GM12865 (cell line): Measurements from ENCODE around the gene RGSL1.

Source experiments
- DNase-seq: peaks from one replicate; pipeline ENCODE4 v3.0.0; 2010; ENCODE audit warnings: low read depth
- H3K4me3 ChIP-seq: 2 replicates; pipeline ENCODE4 v1.5.1; 2011; ENCODE audit warnings: mild to moderate bottlenecking, low read depth, low read length, control low read depth
- TF ChIP-seq, protein P1 (sequence below): IDR thresholded peaks from 2 replicates; pipeline ENCODE4 v1.5.1; 2011; ENCODE audit warnings: low read length, control low read depth, low read depth, inconsistent platforms; ENCODE audit not compliant: insufficient read depth; ENCODE audit errors: missing control alignments

The RGSL1 gene

DNA sequence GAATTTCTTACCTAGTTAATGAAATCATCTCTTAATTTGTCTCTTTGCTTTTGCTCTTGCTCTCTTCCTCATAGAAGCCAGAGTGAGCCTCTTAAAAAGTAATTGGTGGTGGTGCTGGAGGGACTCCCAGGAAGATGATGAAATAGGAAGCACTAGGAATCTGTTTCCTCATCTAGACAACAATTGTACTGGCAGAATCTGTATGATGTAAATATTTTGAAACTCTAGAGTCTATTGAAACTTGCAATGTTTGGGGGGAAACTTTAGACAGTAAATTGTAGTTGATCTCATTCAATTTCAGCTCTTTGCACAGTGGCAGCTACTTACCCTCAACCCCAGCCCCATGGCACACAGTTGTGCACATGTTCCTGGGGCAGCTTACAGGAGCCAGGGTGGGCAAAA, 10.6 kb downstream of the RGSL1 start:
- no peak for DNase-seq
- no peak overlapping the region for H3K4me3 ChIP-seq
- TF ChIP-seq, protein P1, sequence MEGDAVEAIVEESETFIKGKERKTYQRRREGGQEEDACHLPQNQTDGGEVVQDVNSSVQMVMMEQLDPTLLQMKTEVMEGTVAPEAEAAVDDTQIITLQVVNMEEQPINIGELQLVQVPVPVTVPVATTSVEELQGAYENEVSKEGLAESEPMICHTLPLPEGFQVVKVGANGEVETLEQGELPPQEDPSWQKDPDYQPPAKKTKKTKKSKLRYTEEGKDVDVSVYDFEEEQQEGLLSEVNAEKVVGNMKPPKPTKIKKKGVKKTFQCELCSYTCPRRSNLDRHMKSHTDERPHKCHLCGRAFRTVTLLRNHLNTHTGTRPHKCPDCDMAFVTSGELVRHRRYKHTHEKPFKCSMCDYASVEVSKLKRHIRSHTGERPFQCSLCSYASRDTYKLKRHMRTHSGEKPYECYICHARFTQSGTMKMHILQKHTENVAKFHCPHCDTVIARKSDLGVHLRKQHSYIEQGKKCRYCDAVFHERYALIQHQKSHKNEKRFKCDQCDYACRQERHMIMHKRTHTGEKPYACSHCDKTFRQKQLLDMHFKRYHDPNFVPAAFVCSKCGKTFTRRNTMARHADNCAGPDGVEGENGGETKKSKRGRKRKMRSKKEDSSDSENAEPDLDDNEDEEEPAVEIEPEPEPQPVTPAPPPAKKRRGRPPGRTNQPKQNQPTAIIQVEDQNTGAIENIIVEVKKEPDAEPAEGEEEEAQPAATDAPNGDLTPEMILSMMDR = no peak

DNA sequence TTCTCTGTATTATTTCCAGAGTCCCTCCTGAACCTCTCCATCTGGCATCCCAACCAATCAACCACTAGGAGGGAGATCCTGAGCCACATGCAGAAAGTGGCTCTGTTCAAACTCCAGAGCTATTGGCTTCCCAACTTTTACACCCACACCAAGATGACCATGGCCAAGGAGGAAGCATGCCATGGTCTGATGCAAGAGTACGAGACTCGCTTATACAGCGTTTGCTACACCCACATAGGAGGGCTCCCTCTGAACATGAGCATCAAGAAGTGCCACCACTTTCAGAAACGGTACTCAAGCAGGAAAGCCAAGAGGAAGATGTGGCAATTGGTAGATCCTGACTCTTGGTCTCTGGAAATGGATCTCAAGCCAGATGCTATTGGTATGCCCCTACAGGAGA, 23.6 kb downstream of the RGSL1 start:
- no peak for DNase-seq
- TF ChIP-seq, protein P1 = no peak
- no peak overlapping the region for H3K4me3 ChIP-seq

DNA sequence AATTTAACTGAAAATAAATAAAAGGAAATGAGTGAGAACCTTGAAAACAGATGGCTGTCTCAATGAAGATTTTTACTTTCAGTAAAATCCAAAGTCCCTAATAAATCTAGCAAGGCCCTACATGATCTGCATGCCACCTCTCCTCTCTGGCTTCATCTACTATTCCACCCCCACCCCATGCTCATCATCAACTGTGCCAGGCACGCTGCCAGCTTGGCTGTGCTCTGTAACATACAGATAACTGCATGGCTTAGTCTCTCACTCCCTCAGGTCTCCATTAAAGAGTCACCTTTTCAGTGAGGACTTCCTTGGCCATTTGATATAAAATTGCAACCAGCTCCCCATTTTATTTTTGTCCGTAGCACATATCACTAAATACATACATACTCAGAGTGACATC, 26.7 kb downstream of the RGSL1 start:
- no peak overlapping the region for H3K4me3 ChIP-seq
- TF ChIP-seq, protein P1 = no peak
- DNase-seq = no peak

DNA sequence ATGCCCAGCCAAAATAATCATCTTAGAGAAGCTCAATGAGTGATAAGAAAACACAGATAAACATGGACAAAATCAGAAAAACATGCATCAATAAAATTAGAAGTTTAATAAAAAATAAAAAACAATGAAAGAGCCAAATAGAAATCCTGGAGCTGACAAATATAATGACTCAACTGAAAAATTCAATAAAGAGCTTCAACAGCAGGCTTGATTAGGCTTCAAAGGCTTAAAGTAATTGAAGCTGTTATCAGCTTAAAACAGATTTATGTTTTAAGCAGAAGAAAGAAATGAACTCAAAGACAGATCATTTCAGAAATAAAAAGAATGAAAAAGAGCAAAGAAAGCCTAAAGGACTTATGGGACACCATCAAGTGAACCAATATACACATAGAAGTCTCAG, 28.3 kb downstream of the RGSL1 start:
- H3K4me3 ChIP-seq = no peak overlapping the region
- no peak for DNase-seq
- TF ChIP-seq, protein P1 = no peak

DNA sequence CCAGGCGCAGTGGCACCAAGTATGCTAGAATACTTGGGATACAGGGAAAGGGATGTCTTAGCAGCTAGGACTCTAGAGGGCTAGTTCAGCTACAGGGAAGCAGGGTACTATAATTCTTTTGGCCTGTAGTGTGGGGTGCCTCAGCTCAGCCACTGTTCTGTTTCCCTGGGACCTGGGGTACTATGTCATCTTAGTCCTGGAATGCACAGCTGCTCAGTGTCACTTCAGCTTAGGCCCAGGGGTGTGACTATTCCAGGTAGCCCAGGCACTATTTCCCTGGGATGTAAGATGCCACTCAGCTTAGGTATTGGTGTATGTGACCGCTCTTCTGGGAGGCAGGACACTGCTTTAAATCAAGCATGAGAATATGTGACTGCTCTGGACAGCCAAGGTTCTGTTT, 34.1 kb downstream of the RGSL1 start:
- no peak overlapping the region for H3K4me3 ChIP-seq
- no peak for DNase-seq
- TF ChIP-seq, protein P1 = no peak

DNA sequence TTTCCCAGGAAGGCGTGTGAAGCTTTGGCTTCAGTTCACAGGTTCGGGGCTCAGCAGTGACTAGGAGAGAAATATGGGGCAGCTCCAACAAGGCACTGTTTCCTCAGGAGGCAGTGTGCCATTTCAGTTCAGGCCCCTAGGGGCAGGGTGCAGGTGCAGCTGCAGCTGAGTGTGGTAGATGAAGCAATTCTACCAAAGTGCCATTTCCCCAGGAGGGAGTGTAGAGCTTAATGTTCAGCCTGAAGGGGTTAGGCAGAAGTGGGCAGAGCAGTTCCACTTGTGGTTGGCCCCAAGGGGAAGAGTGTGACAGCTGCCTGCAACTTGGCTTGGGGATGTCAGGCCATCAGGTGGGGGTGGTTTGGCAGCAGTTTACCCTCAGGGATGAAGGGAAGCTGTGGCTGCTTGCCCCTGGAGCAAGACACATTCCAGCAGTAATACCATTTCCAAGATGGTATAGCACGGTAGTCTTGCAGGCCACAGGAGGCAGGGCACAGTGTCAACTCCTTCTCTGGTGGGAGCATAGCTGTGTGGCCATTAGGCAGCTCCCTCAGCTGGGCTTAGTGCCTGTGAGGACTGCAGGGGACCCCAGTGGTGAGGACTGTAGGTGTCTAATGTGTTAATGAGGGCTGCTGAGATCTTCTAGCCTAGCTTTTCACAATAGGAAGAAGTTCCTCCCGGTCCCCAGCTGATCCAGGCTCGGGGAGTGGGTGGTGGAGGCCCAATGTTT, 34.7 kb downstream of the RGSL1 start:
- TF ChIP-seq, protein P1 = peak; percentile 74
- H3K4me3 ChIP-seq = no peak overlapping the region
- DNase-seq = peak; percentile 71

DNA sequence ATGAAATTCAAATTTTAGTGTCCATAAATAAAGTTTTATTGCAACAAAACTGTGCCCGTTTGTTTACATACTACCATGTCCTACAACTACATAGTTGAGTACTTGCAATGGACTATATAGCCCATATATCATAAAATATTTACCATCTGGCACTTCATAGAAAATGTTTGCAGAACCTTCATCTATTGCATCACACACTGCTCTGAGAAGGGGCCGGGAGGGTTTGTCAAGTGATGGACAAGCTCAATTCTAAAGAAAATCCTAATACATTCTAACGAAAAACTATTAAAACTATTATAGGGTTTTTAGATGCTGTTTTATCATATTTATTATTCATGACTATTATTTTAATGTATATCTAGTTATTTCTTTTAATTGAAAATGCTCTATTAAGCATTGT, 35.9 kb downstream of the RGSL1 start:
- TF ChIP-seq, protein P1 = no peak
- DNase-seq = no peak
- no peak overlapping the region for H3K4me3 ChIP-seq
